ENCODE measurements around the gene SEC14L6.

GRCh38 chr22:30488121-30488520, 58.4 kb downstream of the SEC14L6 start:
- no peak for TF ChIP-seq CTCF (conservative IDR thresholded peaks at IDR 0.05; ENCODE audit: low read length)
- TF ChIP-seq EZH2phosphoT487 (IDR thresholded peaks at IDR 0.05; ENCODE audit: borderline replicate concordance, low read depth, low read length), result no peak
